GM12874 (cell line): ENCODE data around the gene STAC.

Source experiments
- TF ChIP-seq, protein P1 (sequence below): IDR thresholded peaks from 2 replicates; pipeline ENCODE4 v1.5.1; 2011; ENCODE audit warnings: low read depth, mild to moderate bottlenecking, control low read depth, low read length, moderate library complexity; ENCODE audit not compliant: insufficient read depth

The STAC gene

DNA sequence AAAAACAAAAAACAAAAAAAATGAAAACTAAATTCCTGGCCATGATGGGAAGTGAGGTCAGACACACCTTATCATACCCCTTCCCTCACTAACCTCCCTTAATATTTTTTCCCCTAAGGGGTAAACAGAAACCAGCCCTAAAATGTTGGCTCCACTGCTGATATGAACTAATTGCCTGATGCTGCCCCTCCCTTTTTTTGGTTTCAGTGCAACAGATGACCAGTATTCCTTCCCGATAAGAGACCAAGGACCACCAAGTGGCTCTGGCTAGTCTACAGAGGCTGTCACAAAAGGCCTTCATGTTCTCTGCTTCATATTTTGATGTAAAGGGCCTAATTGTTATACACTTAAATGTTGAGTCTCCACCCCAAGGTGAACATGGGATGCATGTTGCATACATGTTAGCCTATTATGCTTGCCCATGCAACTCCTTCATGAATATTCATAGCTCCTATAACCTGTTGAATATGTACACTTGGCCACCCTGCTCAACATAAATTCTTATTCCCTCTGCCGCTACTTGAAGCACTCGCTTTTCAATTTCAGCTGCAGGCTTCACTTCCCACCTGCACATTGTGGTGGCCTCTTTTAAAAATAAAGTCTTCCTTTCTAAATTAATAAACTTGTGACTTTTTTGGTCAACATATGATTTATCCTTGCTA lies 12.3 kb upstream of the STAC start:
- TF ChIP-seq, protein P1, sequence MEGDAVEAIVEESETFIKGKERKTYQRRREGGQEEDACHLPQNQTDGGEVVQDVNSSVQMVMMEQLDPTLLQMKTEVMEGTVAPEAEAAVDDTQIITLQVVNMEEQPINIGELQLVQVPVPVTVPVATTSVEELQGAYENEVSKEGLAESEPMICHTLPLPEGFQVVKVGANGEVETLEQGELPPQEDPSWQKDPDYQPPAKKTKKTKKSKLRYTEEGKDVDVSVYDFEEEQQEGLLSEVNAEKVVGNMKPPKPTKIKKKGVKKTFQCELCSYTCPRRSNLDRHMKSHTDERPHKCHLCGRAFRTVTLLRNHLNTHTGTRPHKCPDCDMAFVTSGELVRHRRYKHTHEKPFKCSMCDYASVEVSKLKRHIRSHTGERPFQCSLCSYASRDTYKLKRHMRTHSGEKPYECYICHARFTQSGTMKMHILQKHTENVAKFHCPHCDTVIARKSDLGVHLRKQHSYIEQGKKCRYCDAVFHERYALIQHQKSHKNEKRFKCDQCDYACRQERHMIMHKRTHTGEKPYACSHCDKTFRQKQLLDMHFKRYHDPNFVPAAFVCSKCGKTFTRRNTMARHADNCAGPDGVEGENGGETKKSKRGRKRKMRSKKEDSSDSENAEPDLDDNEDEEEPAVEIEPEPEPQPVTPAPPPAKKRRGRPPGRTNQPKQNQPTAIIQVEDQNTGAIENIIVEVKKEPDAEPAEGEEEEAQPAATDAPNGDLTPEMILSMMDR = no peak

DNA sequence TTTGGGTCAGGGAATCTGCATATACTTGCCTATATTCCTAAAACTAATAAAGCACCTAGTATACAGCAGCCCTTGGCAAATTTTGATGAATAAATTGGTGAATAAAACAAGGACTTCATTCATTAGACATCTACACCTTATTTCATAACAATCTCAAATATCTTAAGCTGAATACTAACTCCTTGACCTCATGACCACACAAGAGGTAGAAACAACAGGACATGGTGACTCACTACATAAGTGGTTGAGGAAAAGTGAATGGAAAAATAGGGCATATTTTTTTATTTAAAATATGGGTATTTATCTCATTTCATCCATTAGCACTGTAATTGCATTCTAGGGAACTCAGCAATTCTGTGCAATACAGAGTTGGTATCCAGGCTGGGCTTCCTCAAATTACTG lies 7.8 kb upstream of the STAC start:
- TF ChIP-seq, protein P1 = no peak

DNA sequence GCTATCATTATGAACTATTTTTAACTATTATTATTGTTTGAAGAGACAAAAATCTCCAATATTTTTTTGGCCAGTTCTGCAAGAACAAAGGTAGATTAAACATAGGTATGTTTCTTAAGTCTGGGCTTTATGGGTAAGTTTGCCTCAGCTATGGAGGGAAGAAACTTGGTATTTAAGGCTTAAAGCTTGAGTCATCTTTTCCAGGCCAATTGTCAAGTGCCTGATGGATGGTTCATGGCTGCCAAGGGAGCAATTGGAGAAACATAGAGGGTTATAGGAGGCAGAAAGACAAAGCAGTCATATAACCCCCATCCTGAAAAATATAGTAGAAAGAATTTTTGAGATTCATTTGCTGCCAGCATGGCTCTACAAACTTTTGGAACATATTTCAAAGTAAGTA lies 7.2 kb upstream of the STAC start:
- TF ChIP-seq, protein P1 = no peak

DNA sequence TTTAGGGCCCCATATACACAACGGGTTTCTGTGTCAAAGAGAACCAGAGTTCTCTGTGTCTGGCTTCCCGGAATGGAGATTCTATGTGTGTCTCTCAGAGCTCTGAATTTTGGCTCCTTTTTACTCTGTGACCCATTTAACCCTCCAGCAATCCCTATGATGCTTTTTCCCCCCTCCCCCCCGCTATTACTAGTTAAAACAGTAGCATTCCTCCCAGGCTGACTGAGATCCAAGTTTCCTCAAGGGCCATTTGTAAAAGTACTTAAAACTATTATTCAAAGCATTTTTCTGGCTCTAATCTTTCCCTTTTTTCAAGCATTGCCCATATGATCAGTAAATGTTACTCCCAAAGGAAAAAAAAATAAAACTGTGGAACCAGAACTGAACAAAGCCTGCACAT lies 6.6 kb upstream of the STAC start:
- TF ChIP-seq, protein P1 = no peak

DNA sequence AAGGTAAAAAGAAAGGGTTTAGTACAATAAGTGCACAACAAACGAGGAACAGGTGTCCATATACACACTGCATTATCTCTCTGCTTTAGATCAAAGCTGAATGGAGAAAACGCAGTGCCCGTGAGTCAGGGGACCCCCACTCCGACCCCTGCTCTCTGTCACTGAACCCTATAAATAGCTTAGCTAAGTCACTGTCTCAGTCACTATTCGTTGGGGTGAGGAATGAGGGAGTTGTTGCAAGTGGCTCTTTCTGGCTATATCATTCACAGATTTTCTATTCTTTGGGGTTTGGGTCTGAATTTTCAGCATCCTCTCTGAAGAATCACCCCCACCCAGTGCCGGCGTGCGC lies 458 bp upstream of the STAC start:
- TF ChIP-seq, protein P1 = no peak

DNA sequence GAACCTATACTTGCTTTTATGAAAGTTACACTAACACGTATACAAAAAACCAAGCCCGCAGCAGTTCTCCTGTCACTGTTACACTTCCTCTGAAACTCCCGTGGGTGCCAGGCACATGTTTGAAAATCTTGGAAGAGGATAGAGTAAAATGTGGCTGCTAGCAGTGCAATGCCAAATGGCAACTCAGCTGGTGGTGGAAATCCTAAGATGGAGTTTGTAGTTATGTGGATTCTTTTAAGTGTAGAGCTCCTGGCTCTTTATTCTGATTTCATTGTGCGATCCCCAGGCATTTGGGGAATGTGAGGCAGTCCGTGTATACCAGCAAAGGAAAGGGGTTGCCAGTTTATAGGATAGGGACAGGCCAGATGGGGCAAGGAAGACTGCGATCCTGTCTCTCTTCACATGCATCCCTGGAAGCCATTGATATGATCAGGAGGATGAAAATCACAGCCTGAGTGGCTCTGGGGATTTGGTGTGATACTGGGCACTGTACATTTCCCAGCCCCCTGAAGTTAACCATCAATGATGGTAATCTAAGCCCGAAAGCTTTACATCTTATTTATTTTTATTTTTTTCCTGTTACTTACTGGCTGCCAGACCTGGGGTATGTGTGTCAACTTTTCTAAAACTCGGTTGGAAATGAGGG lies 1.1 kb downstream of the STAC start:
- TF ChIP-seq, protein P1 = no peak

DNA sequence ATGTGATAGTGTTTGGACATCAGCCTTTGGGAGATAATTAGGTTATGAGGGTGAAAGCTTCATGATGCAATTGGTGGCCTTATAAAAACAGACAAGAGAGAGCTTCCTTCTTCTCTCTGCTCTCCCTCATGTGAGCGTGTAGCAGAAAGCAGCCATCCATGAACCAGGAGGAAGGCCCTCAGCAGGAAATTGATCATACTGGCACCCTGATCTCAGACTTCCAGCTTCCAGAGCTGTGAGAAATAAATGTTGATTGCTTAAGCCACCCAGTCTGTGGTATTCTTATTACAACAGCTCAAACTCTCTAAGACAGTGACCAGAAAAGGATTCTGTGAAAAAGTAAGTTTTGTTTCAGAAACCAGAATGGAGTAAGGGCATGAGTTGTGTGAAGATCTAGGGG lies 13.3 kb downstream of the STAC start:
- TF ChIP-seq, protein P1 = no peak
